ENCODE data around the gene DHCR7. TPM values are rescaled to one million over a fixed set of nuclear protein-coding genes. Genes with fewer than 3 reads are reported as not detected.

DHCR7 gene
- polyA plus RNA-seq, 1 of the 3 experiments (the other 2 are of a cell fraction): 21.4 TPM

GRCh38 chr11:71432761-71433647 lies 15.2 kb downstream of the DHCR7 start:
- Histone ChIP-seq H3K4me3 (ENCODE audit: low read depth in 2 of 2, low read length in 1 of 2) (no peak overlapping the region), H2AFZ (ENCODE audit: low read depth) (no peak overlapping the region), H4K20me1 (ENCODE audit: insufficient read depth) (no peaks in the 10 kb centered on the region), H3K79me2 (ENCODE audit: insufficient read depth) (no peaks in the 10 kb centered on the region), H3K4me2 (no peak overlapping the region), H3K36me3 (replicated peaks in 1 of 2; ENCODE audit: control insufficient read depth in 1 of 2, insufficient read depth in 2 of 2, low read length in 1 of 2) (peaks cover 0 to 5% of the 10 kb centered on the region in 2 experiments), H3K9ac (no peak overlapping the region), H3F3A (replicated peaks; ENCODE audit: insufficient read depth) (no peaks in the 10 kb centered on the region), H3K27ac (ENCODE audit: low read depth in 2 of 2, low read length in 1 of 2) (no peak overlapping the region), H3K27me3 (ENCODE audit: insufficient read depth) (no peaks in the 10 kb centered on the region), H3K4me1 (ENCODE audit: control insufficient read depth in 1 of 2, insufficient read depth in 2 of 2, low read depth in 1 of 2, low read length in 1 of 2) (no peaks in the 10 kb centered on the region; a peak in 1 of 4 replicates), H3K9me3 (no peaks in the 10 kb centered on the region), H3K9me2 (no peaks in the 10 kb centered on the region)
- 70% methylated on average over 5 of the region's 7 CpGs for WGBS (ENCODE audit: low lambda C conversion rate)
- POLR2A ChIA-PET: no interaction called here
- CTCF ChIA-PET: no interaction called here
- no peak for DNase-seq
- TF ChIP-seq, protein P1, sequence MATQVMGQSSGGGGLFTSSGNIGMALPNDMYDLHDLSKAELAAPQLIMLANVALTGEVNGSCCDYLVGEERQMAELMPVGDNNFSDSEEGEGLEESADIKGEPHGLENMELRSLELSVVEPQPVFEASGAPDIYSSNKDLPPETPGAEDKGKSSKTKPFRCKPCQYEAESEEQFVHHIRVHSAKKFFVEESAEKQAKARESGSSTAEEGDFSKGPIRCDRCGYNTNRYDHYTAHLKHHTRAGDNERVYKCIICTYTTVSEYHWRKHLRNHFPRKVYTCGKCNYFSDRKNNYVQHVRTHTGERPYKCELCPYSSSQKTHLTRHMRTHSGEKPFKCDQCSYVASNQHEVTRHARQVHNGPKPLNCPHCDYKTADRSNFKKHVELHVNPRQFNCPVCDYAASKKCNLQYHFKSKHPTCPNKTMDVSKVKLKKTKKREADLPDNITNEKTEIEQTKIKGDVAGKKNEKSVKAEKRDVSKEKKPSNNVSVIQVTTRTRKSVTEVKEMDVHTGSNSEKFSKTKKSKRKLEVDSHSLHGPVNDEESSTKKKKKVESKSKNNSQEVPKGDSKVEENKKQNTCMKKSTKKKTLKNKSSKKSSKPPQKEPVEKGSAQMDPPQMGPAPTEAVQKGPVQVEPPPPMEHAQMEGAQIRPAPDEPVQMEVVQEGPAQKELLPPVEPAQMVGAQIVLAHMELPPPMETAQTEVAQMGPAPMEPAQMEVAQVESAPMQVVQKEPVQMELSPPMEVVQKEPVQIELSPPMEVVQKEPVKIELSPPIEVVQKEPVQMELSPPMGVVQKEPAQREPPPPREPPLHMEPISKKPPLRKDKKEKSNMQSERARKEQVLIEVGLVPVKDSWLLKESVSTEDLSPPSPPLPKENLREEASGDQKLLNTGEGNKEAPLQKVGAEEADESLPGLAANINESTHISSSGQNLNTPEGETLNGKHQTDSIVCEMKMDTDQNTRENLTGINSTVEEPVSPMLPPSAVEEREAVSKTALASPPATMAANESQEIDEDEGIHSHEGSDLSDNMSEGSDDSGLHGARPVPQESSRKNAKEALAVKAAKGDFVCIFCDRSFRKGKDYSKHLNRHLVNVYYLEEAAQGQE (IDR thresholded peaks at IDR 0.05; ENCODE audit: low read depth, low read length): no peak
- TF ChIP-seq ELF1 (IDR thresholded peaks at IDR 0.05): no peak
- no peak for TF ChIP-seq FOSL2 (IDR thresholded peaks at IDR 0.05; ENCODE audit: borderline replicate concordance, low read depth)
- no peak for TF ChIP-seq FOXJ3 (CRISPR knock-in tag; IDR thresholded peaks at IDR 0.05)
- no peak for TF ChIP-seq SIN3A (IDR thresholded peaks at IDR 0.05; ENCODE audit: borderline replicate concordance, low read depth, low read length)
- TF ChIP-seq TAF1 (IDR thresholded peaks at IDR 0.05; ENCODE audit: borderline replicate concordance, low read depth, low read length): no peak
- TF ChIP-seq POLR2AphosphoS5 (IDR thresholded peaks at IDR 0.05; ENCODE audit: low read depth, low read length): no peak
- TF ChIP-seq EZH2phosphoT487 (IDR thresholded peaks at IDR 0.05; ENCODE audit: borderline replicate concordance, low read depth): no peak
- no peak for TF ChIP-seq RXRA (IDR thresholded peaks at IDR 0.05; ENCODE audit: borderline replicate concordance, low read depth)
- TF ChIP-seq FOXM1 (IDR thresholded peaks at IDR 0.05; ENCODE audit: low read depth): no peak
- TF ChIP-seq RAD21 (IDR thresholded peaks at IDR 0.05; ENCODE audit: low read length): no peak
- TF ChIP-seq, protein P2, sequence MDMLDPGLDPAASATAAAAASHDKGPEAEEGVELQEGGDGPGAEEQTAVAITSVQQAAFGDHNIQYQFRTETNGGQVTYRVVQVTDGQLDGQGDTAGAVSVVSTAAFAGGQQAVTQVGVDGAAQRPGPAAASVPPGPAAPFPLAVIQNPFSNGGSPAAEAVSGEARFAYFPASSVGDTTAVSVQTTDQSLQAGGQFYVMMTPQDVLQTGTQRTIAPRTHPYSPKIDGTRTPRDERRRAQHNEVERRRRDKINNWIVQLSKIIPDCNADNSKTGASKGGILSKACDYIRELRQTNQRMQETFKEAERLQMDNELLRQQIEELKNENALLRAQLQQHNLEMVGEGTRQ (IDR thresholded peaks at IDR 0.05; ENCODE audit: borderline replicate concordance, low read depth, low read length): no peak
- no peak for TF ChIP-seq GATA2 (CRISPR knock-in tag; IDR thresholded peaks at IDR 0.05)
- no peak for TF ChIP-seq ZBTB33 (IDR thresholded peaks at IDR 0.05; ENCODE audit: borderline replicate concordance, low read depth)
- TF ChIP-seq, protein P3, sequence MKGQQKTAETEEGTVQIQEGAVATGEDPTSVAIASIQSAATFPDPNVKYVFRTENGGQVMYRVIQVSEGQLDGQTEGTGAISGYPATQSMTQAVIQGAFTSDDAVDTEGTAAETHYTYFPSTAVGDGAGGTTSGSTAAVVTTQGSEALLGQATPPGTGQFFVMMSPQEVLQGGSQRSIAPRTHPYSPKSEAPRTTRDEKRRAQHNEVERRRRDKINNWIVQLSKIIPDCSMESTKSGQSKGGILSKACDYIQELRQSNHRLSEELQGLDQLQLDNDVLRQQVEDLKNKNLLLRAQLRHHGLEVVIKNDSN (IDR thresholded peaks at IDR 0.05; ENCODE audit: borderline replicate concordance, low read depth): no peak
- TF ChIP-seq MXI1 (IDR thresholded peaks at IDR 0.05; ENCODE audit: low read depth, low read length): no peak
- TF ChIP-seq TCF12 (IDR thresholded peaks at IDR 0.05): no peak
